ENCODE results near the gene GNAS-AS1.
A peak's percentile ranks its signal among the peaks of the same experiment; 100 is the strongest.

Gene GNAS-AS1

GRCh38 chr20:58892141-58892931 lies 41.6 kb upstream of the GNAS-AS1 start:
- Histone ChIP-seq H3K9me3 (ENCODE audit: control insufficient read depth, insufficient read depth, low read length) (no peaks in the 10 kb centered on the region), H3K4me1 (ENCODE audit: control insufficient read depth, insufficient read depth, low read length) (peaks cover 36% of the 10 kb centered on the region), H3K4me3 (ENCODE audit: low read depth, low read length) (peak overlapping the region; percentile 64), H3K9ac (ENCODE audit: low read depth, low read length) (peak overlapping the region; percentile 73), H3K36me3 (ENCODE audit: control insufficient read depth, insufficient read depth, low read length) (peaks cover 3% of the 10 kb centered on the region), H3K27me3 (ENCODE audit: control insufficient read depth, insufficient read depth, low read length) (no peaks in the 10 kb centered on the region)

DNA sequence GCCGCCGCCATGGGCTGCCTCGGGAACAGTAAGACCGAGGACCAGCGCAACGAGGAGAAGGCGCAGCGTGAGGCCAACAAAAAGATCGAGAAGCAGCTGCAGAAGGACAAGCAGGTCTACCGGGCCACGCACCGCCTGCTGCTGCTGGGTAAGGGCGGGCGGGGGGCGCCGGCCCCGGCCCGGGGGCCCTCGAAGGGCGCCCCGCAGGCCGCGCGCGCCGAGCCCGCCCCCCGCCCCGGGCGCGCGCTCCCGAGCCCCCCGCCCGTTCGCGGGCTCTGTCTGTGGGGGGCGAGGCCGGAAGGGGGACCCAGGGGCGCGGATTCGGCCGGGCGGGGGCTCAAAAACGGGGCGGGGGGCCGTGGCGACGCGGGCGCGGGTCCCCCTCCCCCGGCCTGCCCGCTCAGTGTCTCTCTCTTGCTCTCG lies 41.0 kb upstream of the GNAS-AS1 start:
- Histone ChIP-seq H3K36me3 (ENCODE audit: control insufficient read depth, insufficient read depth, low read length) (peaks cover 3% of the 10 kb centered on the region), H3K9me3 (ENCODE audit: control insufficient read depth, insufficient read depth, low read length) (no peaks in the 10 kb centered on the region), H3K4me3 (ENCODE audit: low read depth, low read length) (peak overlapping the region; percentile 64), H3K4me1 (ENCODE audit: control insufficient read depth, insufficient read depth, low read length) (peaks cover 30% of the 10 kb centered on the region), H3K27me3 (ENCODE audit: control insufficient read depth, insufficient read depth, low read length) (no peaks in the 10 kb centered on the region), H3K9ac (ENCODE audit: low read depth, low read length) (peak overlapping the region; percentile 73)

DNA sequence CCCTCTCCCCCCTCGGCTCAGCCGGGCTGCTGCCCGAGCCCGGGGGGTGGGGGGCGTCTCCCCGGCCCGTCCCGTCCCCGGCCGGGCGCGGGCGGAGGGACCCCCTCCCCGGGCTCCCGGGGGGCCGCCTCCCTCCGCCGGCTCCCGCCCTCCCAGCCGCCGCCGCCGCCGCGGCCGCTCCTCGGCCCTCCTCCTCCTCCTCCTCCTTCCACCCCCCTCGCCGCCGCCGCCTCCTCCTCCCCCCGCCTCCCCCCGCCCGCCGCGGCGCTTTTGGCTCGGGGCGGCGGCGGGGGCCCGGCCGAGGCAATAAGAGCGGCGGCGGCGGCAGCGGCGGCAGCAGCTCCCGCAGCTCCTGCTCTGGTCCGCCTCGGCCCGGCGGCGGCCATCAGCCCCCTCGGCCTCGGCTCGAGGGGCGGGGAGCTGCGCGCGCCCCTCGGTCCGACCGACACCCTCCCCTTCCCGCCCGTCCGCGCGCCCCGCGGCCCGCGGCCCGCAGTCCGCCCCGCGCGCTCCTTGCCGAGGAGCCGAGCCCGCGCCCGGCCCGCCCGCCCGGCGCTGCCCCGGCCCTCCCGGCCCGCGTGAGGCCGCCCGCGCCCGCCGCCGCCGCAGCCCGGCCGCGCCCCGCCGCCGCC lies 40.5 kb upstream of the GNAS-AS1 start:
- H3K9me3 ChIP-seq (ENCODE audit: control insufficient read depth, insufficient read depth, low read length): no peaks in the 10 kb centered on the region
- peaks cover 3% of the 10 kb centered on the region for H3K36me3 ChIP-seq (ENCODE audit: control insufficient read depth, insufficient read depth, low read length)
- H3K27me3 ChIP-seq (ENCODE audit: control insufficient read depth, insufficient read depth, low read length): no peaks in the 10 kb centered on the region
- no peak overlapping the region for H3K9ac ChIP-seq (ENCODE audit: low read depth, low read length)
- peaks cover 26% of the 10 kb centered on the region for H3K4me1 ChIP-seq (ENCODE audit: control insufficient read depth, insufficient read depth, low read length)
- H3K4me3 ChIP-seq (ENCODE audit: low read depth, low read length): peak overlapping the region; percentile 49

GRCh38 chr20:58890518-58891085 lies 39.9 kb upstream of the GNAS-AS1 start:
- H3K36me3 ChIP-seq (ENCODE audit: control insufficient read depth, insufficient read depth, low read length): peaks cover 3% of the 10 kb centered on the region
- peak overlapping the region; percentile 71 for H3K9ac ChIP-seq (ENCODE audit: low read depth, low read length)
- peaks cover 20% of the 10 kb centered on the region for H3K4me1 ChIP-seq (ENCODE audit: control insufficient read depth, insufficient read depth, low read length)
- H3K27me3 ChIP-seq (ENCODE audit: control insufficient read depth, insufficient read depth, low read length): no peaks in the 10 kb centered on the region
- H3K4me3 ChIP-seq (ENCODE audit: low read depth, low read length): peak overlapping the region; percentile 65
- H3K9me3 ChIP-seq (ENCODE audit: control insufficient read depth, insufficient read depth, low read length): no peaks in the 10 kb centered on the region

DNA sequence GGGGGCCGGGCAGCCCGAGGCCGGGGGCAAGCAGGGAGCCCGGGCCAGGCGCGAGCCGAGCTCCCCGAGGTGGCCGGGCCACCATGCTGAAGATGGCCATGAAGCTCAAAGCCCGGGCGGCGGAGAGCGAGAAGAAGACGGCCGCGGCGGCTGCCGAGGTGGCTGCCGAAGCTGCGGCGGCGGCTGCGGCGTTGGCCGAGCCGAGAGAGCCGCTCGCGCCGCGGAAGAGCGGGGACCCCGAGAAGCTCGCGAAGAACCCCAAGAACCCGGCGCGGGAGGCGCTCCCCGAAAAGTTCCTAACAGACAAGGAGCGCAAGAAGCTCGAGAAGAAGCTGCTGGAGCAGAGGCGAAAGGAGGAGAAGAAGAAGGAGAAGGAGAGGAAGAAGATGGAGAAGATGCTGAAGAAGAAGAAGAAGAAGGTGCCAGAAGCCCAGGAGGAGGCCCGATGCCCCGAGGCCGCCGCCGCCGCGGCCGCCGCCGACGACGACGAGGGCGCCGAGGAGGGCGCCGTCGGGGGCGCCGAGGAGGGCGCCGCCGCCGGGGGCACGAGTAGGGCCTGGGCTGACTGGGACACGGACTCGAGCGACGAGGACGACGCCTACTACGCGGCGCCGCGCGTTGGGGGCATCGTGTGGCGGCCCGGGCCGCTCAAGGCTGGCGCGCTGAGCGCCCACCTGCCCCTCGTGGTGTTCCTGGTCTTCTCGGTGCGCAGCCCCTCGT lies 39.3 kb upstream of the GNAS-AS1 start:
- H3K27me3 ChIP-seq (ENCODE audit: control insufficient read depth, insufficient read depth, low read length): no peaks in the 10 kb centered on the region
- H3K4me3 ChIP-seq (ENCODE audit: low read depth, low read length): peak overlapping the region; percentile 65
- H3K4me1 ChIP-seq (ENCODE audit: control insufficient read depth, insufficient read depth, low read length): peaks cover 16% of the 10 kb centered on the region
- peaks cover 3% of the 10 kb centered on the region for H3K36me3 ChIP-seq (ENCODE audit: control insufficient read depth, insufficient read depth, low read length)
- no peaks in the 10 kb centered on the region for H3K9me3 ChIP-seq (ENCODE audit: control insufficient read depth, insufficient read depth, low read length)
- peak overlapping the region; percentile 71 for H3K9ac ChIP-seq (ENCODE audit: low read depth, low read length)

DNA sequence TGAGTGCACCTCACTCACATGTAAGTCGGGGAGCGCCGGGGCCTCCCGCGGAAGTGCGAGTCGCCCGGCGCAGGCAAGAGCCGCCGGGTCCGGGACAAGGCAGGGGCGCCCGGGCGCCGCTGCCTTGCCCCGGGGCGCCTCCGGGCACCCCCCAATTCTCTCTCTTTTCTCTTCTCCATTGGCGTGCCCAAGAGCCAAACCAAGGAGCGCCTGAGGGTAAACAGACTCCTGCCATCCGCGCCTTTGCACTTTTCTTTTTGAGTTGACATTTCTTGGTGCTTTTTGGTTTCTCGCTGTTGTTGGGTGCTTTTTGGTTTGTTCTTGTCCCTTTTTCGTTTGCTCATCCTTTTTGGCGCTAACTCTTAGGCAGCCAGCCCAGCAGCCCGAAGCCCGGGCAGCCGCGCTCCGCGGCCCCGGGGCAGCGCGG lies 38.6 kb upstream of the GNAS-AS1 start:
- Histone ChIP-seq H3K9ac (ENCODE audit: low read depth, low read length) (peak overlapping the region; percentile 47), H3K4me3 (ENCODE audit: low read depth, low read length) (peak overlapping the region; percentile 65), H3K4me1 (ENCODE audit: control insufficient read depth, insufficient read depth, low read length) (peaks cover 11% of the 10 kb centered on the region), H3K9me3 (ENCODE audit: control insufficient read depth, insufficient read depth, low read length) (no peaks in the 10 kb centered on the region), H3K36me3 (ENCODE audit: control insufficient read depth, insufficient read depth, low read length) (peaks cover 3% of the 10 kb centered on the region), H3K27me3 (ENCODE audit: control insufficient read depth, insufficient read depth, low read length) (no peaks in the 10 kb centered on the region)

- Histone ChIP-seq H3K4me1 (ENCODE audit: control insufficient read depth, insufficient read depth, low read length) (peaks cover 5% of the 10 kb centered on the region), H3K27me3 (ENCODE audit: control insufficient read depth, insufficient read depth, low read length) (no peaks in the 10 kb centered on the region), H3K9ac (ENCODE audit: low read depth, low read length) (peak overlapping the region; percentile 50), H3K36me3 (ENCODE audit: control insufficient read depth, insufficient read depth, low read length) (peaks cover 3% of the 10 kb centered on the region), H3K9me3 (ENCODE audit: control insufficient read depth, insufficient read depth, low read length) (no peaks in the 10 kb centered on the region), H3K4me3 (ENCODE audit: low read depth, low read length) (peak overlapping the region; percentile 82)
Observed at GRCh38 chr20:58888521-58889333, 38.0 kb upstream of the GNAS-AS1 start.

- Histone ChIP-seq H3K9ac (ENCODE audit: low read depth, low read length) (peak overlapping the region; percentile 50), H3K4me3 (ENCODE audit: low read depth, low read length) (peak overlapping the region; percentile 82), H3K9me3 (ENCODE audit: control insufficient read depth, insufficient read depth, low read length) (no peaks in the 10 kb centered on the region), H3K27me3 (ENCODE audit: control insufficient read depth, insufficient read depth, low read length) (no peaks in the 10 kb centered on the region), H3K4me1 (ENCODE audit: control insufficient read depth, insufficient read depth, low read length) (no peaks in the 10 kb centered on the region), H3K36me3 (ENCODE audit: control insufficient read depth, insufficient read depth, low read length) (peaks cover 3% of the 10 kb centered on the region)
Observed at GRCh38 chr20:58888103-58888502, 37.4 kb upstream of the GNAS-AS1 start.

GRCh38 chr20:58886546-58886945 lies 35.8 kb upstream of the GNAS-AS1 start:
- no peak overlapping the region for H3K9ac ChIP-seq (ENCODE audit: low read depth, low read length)

GRCh38 chr20:58884966-58885365 lies 34.3 kb upstream of the GNAS-AS1 start:
- Histone ChIP-seq H3K27me3 (ENCODE audit: control insufficient read depth, insufficient read depth, low read length) (no peaks in the 10 kb centered on the region), H3K36me3 (ENCODE audit: control insufficient read depth, insufficient read depth, low read length) (peaks cover 3% of the 10 kb centered on the region), H3K4me1 (ENCODE audit: control insufficient read depth, insufficient read depth, low read length) (peaks cover 6% of the 10 kb centered on the region), H3K4me3 (ENCODE audit: low read depth, low read length) (no peak overlapping the region), H3K9ac (ENCODE audit: low read depth, low read length) (no peak overlapping the region), H3K9me3 (ENCODE audit: control insufficient read depth, insufficient read depth, low read length) (no peaks in the 10 kb centered on the region)

More at GRCh38 chr20:58886546-58886945, 35.8 kb upstream of the GNAS-AS1 start:
- H3K9me3 ChIP-seq (ENCODE audit: control insufficient read depth, insufficient read depth, low read length): no peaks in the 10 kb centered on the region
- no peak overlapping the region for H3K4me3 ChIP-seq (ENCODE audit: low read depth, low read length)
- peaks cover 3% of the 10 kb centered on the region for H3K36me3 ChIP-seq (ENCODE audit: control insufficient read depth, insufficient read depth, low read length)
- H3K27me3 ChIP-seq (ENCODE audit: control insufficient read depth, insufficient read depth, low read length): no peaks in the 10 kb centered on the region
- H3K4me1 ChIP-seq (ENCODE audit: control insufficient read depth, insufficient read depth, low read length): peaks cover 6% of the 10 kb centered on the region

DNA sequence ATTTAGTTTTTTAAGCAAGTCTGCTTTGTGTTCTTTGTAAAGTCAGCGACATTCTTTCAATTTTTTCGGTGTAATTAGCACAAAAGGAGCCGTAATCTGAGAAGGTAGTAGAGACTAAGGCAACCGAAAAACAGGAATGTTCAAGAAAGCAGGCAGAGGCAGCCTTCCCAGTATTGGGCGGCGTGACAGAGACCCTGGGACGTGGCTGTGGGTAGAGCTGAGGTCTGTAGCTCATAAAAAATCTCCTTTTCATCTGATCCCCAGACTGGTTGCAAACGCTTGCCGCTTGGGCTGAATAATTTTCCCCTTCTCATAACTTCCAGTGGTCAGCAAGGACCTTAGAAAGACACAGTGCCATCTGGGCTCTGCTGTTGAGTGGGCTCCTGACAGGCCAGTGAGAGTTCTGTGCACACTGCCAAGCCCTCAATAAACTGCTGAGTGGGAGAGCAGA lies 32.6 kb upstream of the GNAS-AS1 start:
- Histone ChIP-seq H3K9ac (ENCODE audit: low read depth, low read length) (peak overlapping the region; percentile 51), H3K4me1 (ENCODE audit: control insufficient read depth, insufficient read depth, low read length) (peaks cover 10% of the 10 kb centered on the region), H3K36me3 (ENCODE audit: control insufficient read depth, insufficient read depth, low read length) (no peaks in the 10 kb centered on the region), H3K9me3 (ENCODE audit: control insufficient read depth, insufficient read depth, low read length) (no peaks in the 10 kb centered on the region), H3K27me3 (ENCODE audit: control insufficient read depth, insufficient read depth, low read length) (no peaks in the 10 kb centered on the region), H3K4me3 (ENCODE audit: low read depth, low read length) (no peak overlapping the region)

Measured in iPS-15b (cell line).